AG20443 (cell line): ENCODE data around the gene HACD4.
"Not testable (repeated sequence)": the region's sequence is repeated elsewhere in the genome, so short reads cannot be mapped to it uniquely, and the experiment has no call there.

Experiments used
- DNase-seq: peaks from one replicate; pipeline ENCODE4 v3.0.0; 2012; ENCODE audit warnings: low spot score, mixed read lengths

Gene HACD4

DNA sequence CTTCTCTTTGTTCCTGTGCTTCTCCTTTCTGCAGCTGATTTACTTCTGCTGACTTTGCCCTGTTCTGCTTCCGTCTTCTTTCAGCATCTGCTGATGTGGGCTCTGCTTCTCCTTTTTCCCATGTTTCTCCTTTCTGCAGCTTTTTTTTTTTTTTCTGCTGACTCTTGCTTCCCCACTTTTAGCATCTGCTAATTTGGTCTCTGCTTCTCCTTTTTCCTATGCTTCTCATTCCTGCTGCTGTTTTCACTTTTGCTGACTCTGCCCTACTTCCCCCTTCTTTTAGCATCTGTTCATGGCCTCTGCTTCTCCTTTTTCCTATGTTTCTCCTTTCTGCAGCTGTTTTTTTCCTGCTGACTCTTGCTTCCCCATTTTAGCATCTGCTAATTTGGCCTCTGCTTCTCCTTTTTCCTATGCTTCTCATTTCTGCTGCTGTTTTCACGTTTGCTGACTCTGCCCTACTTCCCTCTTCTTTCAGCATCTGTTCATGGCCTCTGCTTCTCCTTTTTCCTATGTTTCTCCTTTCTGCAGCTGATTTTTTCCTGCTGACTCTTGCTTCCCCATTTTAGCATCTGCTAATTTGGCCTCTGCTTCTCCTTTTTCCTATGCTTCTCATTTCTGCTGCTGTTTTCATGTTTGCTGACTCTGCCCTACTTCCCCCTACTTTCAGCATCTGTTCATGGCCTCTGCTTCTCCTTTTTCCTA is 58.0 kb downstream of the HACD4 start:
- not testable (repeated sequence) for DNase-seq

DNA sequence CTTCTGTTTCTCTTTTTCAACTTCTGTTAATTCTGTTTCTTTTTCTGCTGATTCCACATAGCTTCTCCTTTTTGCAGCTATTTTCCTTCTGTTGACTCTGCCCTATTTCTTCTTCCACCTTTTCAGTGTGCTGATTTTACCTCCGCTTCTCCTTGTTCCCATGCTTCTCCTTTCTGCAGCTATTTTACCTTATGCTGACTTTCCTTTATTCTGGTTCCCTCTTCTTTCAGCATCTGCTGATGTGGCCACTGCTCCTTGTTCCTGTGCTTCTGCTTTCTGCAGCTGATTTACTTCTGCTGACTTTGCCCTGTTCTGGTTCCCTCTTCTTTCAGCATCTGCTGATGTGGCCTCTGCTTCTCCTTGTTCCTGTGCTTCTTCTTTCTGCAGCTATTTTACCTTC is 58.8 kb downstream of the HACD4 start:
- no peak for DNase-seq

DNA sequence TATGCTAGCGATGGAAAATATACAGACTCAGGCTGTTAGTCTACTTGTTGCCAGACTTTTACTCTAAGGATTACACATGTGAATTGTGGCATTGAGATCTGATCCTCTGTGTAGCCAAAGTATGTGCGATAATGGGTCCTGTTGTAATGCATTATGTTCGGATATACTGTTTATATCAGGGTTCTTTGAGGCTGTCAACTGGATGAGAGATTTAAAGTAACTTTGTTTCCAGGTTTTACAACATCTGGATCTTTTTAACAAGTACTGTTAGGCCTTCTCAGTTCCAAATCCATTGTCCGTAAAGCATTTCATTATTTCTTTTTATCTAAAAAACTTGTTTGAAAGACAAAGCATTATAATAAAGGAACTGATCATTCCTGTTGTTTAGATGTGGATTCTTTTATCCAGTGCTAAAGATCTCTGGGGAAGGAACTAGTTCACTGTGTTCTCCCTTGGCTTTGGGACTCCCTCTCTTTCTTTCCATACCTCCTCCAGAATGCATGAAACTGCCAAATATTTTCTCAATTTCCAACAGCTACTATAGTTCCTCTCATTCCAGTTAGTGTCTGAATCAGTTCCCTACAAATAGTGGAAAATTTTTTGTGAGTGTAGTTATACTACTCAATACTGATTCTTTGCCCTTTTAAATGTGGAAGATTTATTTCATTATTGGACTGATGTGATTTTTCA is 68.8 kb downstream of the HACD4 start:
- no peak for DNase-seq

GRCh38 chr9:20950707-20951106 is 80.7 kb downstream of the HACD4 start:
- DNase-seq = no peak
